HG03520 (cell line): ENCODE measurements around the gene CHAF1A.

Experiments
- ATAC-seq: cut with Tn5 transposase; IDR thresholded peaks from one replicate; pipeline ENCODE4 v1.9.1; 2021; ENCODE audit warnings: mild to moderate bottlenecking, moderate library complexity; ENCODE audit not compliant: unreplicated experiment

Gene CHAF1A

DNA sequence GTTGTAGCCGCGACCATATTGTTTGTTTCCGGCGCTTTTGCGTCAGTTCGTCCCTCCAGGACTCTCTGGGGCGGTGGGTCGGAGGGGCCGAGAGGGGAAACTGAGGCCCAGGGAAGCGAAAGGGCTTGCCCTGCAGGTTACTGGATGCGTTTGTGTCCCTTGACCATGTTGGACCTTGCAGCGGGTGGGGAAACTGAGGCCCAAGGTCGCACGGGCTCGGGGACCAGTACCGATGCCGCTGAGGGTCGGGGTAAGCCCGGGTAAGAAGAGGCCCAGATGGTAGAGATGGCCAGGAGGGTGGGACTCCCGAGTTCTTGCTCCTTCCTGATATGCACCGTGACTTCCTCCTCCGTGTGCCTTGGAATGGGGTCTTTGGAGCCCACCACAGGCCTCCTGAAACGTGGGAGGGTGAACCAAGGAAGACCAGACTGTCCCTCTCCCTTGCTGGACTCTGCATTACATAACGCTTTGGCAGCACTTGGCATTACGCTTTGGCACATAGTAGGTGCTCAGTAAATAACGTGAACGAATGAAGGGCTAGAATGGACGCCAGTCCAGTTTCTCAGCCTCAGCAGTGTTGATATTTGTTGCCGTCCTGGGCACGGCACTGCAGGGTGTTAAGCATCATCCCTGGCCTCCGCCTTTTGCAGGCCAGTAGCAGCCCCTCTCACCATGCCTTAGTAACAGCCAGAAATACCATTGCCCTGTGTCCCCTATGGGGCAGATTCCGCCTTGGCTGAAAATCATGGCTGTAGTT lies 743 bp downstream of the CHAF1A start:
- ATAC-seq = no peak

DNA sequence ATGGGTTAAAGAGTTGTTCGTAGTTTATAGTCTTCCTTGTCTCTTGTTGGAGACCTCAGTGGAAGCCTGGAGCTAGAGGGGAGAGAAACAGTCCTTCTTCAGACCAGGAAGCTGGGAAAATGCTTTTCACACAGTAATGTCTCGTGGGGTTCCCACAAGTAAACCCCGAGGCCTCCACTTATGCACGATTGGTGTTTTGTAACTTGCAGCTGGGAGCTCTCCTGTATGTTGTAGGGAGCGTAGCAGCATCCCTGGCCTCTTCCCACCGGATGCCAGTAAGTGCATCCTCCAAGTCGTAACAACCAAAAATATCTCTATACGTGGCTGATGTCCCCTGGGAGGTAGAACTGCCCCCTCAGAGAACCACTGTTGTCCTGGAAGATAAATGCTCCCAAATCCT lies 3.5 kb downstream of the CHAF1A start:
- no peak for ATAC-seq

DNA sequence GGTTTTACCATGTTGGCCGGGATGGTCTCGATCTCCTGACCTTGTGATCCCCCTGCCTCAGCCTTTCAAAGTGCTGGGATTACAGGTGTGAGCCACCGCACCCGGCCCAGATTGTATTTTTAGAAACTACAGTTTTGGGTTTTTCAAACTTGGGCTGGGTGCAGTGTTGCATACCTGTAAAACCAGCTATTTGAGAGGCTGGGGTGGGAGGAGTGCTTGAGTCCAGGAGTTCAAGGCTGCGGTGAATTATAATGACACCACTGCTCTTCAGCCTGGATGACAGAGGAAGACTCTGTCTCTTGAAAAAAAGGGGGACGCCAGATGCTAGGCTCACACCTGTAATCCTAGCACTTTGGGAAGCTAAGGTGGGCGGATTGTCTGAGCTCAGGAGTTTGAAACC lies 4.2 kb downstream of the CHAF1A start:
- no peak for ATAC-seq

DNA sequence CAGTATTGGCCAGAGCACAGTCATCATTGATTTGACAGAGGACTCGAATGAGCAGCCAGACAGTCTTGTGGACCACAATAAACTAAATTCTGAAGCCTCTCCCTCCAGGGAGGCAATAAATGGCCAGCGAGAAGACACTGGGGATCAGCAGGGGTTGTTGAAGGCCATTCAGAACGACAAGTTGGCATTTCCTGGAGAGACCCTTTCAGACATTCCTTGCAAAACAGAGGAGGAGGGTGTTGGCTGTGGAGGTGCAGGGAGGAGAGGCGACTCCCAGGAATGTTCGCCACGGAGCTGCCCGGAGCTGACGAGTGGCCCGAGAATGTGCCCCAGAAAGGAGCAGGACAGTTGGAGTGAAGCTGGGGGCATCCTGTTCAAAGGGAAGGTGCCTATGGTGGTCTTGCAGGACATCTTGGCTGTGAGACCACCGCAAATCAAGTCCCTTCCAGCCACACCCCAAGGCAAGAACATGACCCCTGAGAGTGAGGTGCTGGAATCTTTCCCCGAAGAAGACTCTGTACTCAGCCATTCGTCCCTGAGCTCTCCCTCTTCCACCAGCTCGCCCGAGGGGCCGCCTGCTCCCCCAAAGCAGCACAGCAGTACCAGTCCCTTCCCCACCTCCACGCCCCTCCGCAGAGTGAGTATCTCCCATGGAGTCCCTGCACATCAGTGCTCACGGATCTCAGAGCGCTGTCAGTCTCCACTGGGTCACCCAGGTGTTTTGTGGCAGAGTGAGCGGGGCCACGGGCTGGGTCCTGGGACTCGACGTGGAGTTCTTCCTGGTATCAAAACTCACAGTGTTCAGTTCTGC lies 6.9 kb downstream of the CHAF1A start:
- ATAC-seq = no peak

DNA sequence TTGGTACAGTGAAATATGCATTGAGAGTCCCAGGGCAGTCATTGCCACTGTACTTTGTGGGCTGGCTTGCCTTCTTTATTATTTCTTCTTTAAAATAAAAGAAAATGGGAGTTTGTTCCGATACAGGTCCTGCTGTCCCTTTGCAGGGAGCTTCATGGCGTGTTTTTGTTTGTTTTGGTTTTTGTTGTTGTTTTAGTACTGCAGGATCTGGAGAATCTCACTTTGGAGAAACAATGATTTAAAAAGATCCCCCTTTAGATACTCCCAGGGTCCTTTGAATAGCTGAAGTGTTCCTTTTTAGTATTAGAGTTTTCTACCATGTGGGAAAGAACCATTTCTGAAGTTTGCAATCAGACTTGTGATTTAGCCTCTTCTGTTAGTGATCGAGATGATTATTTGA lies 11.1 kb downstream of the CHAF1A start:
- no peak for ATAC-seq

DNA sequence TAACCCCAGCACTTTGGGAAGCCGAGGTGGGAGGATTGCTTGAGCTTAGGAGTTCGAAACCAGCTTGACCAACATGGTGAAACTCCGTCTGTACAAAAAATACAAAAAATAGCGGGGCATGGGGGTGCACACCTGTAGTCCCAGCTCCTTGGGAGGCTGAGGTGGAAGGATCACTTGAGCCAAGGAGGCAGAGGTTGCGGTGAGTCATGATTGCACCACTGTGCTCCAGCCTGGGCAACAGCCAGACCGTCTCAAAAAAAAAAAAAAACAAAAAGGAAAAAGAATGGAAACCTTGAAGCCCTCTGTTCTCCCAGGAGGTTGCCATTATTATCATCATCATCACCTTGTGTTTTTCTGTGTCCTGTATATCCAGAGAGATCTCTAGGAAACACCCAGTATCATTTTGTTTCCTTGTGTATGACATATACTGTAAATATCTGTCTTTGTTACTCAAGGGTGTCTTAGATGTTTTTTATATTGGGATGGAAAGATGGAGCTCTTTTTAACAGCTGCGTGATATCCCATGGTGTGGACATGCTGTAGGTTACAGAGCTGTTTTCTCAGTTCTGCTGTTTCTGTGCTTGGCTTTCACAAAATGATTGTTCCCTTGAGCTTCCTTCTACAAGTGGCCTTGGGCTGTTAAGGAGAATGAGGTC lies 11.8 kb downstream of the CHAF1A start:
- no peak for ATAC-seq

DNA sequence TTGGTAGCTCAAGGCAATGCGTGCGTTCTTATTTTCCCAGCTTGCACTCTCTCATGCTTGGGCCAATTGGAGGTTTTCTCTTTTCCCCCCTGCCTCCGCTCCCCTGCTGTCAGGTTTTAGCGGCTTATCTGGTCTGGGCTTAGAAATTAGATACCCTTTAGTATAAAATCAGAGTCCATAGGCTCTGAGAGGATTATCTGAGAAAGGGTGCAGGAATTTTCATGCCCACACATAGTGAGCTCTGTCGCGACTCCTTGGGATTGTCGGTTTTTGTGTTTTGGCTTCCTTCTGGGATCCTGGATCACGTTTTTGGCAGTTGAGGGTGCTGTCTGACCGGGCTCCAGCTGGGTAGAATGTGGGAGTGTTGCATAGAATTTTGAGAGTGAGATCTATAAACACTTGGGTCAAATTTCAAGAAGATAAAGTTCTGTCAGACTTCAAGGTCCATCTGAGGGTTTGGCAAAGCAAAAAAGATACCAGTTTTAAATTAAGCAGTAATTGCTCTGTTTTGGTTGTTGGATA lies 12.4 kb downstream of the CHAF1A start:
- no peak for ATAC-seq

DNA sequence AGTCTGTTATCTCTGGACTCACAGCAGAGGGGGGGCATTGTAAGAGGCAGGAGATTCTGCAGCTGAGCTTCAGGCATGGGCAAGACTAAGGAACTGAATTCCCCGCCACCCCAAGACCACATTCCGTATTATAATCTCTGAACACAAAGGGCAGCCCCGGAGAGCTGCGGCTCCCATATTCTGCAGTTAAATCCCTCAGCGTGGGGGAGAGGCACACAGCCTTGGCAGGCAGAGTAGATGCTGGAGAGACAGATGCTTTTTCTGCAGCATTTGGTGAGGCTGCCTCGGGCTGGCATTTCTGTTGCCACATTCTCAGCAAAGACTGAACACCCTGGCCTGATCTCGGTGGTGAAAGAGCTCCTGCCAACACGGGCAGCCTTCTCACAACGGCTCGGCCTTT lies 12.9 kb downstream of the CHAF1A start:
- no peak for ATAC-seq

DNA sequence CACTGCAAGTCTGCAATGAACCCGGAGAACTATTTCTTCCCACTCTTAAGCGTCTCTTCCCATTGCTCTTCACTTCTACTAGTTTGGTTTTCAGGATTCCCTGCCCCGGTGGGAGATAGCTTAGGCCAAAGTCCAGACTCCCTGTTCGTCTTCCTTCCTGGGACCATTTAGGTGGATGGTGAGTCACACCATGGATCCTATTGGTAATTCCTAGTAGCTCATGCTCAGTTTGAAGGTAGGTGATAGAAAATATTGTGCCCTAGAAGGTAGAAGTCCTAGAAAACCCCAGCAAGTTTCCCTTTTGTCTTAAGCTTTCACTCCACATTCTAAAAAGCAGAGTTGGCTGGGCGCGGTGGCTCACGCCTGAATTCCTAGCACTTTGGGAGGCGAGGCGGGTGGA lies 13.8 kb downstream of the CHAF1A start:
- ATAC-seq = no peak

DNA sequence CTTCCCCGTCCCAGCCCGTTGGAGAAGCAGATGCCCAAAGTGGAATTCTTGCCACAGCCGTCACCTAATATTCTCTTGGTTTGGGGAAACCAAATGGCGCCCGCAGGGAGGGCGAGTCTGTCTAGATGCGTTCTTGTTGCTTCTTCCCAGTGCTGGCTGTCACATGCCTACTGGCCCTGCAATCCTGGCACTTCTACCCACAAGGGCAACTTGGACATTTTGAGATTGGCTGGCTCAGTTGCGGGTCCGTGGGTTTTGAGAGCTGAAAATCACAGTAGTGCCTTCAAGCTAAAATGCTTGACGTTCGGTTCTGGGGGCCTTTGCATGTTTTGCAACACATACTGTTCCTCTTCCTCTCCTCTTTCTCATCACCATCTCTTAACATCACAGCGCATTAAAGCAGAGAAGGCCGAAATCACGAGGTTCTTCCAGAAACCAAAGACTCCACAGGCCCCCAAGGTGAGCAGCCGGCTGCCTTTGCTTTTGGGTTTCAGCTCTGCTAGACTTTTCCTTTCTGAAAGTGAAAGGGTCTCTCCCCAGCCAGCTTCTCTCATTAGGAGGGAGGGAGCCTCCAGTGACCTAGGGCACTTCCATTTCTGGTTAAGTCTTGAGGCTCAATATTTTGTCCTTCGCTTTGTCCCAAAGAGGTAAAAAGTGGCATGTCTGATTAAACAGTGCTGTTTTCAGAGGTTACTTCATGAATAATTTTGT lies 21.1 kb downstream of the CHAF1A start:
- ATAC-seq = no peak

DNA sequence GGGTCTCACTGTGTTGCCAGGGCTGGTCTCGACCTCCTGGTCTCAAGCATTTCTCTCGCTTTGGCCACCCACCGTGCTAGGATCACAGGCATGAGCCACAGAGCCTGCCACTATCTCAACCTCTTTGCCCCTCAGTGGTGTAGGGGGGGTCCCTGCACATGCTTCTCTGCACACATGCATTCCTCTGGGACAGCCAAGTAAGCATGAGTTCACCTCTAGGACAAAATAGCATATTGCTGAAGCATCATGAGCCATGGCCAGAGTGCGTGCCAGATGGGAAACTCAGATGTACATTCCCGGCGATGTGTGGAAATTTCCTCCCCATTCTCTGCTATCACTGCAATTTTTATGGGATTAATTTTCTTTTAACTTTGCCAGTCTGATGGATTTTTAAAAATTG lies 23.1 kb downstream of the CHAF1A start:
- no peak for ATAC-seq

DNA sequence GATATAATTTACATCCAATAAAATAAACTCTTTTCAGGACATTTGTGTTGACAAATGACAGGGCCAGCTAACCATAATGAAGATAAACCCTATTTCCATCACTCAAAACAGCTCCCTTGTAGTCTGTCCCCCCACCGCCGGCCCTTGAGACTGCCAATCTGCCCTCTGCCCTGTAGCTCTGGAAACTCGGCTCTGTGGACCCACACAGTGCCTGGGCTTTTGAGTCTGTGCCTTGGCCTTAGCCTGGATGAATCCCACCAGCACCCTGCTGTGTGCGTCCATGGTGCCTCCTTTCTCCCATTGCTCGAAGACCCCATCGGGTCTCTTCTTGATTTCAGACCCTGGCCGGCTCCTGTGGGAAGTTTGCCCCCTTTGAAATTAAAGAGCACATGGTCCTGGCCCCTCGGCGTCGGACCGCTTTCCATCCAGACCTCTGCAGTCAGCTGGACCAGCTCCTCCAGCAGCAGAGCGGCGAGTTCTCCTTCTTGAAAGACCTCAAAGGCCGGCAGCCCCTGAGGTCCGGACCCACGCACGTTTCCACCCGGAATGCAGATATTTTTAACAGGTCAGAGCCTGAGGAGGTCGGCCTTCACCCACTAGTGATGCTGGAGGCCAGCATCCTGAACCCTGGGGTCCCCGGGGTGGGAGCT lies 26.0 kb downstream of the CHAF1A start:
- no peak for ATAC-seq

DNA sequence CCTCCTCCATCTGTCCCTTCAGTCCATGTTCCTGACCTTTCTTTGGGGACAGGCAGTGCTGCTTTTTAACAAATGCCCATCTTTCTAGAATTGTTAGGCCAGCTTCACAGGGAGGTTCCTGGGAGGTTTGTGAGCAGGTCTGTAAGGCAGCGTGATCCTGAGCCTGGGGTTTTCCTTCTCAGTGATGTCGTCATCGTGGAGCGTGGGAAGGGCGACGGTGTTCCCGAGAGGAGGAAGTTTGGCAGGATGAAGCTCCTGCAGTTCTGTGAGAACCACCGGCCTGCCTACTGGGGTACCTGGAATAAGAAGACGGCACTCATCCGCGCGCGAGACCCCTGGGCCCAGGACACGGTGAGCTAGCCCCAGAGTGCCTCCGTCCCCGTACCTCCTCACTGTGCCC lies 26.8 kb downstream of the CHAF1A start:
- ATAC-seq = no peak

DNA sequence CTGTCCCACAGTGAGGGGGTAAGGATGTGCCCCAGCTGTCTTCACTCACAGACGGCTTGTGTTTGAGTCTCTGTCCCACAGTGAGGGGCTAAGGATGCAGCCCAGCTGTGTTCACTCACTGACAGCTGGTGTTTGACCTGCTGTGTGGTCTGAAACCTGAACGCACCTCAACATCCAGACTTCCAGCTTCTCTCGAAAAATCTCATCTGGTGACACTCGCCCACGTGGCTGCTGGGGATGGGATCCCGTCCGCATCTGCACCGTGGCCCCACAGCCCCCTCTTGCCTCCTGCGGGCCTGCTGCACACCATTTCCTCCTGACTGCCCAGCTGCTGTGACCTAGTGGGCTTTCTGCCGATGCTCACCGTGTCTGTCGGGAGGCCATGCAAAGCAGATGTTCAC lies 27.3 kb downstream of the CHAF1A start:
- ATAC-seq = no peak

DNA sequence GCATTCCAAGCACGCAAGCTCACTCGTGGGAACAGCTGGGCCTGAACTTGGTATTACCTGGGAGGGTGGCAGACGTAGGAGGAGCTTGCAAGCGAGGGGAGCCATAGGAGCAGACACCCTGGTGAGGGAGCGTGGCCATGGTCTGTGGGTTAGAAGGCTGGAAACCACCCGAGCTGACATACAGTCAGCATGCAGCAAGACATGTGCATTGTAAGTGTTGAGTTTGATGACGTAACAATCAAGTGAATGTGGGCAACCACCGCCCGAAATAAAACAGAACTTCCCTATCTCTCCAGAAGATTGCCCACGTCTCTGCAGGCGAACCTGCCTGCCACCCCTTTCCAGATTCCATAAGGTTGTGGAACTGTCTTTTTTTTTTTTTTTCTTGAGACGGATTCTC lies 28.3 kb downstream of the CHAF1A start:
- ATAC-seq = no peak

DNA sequence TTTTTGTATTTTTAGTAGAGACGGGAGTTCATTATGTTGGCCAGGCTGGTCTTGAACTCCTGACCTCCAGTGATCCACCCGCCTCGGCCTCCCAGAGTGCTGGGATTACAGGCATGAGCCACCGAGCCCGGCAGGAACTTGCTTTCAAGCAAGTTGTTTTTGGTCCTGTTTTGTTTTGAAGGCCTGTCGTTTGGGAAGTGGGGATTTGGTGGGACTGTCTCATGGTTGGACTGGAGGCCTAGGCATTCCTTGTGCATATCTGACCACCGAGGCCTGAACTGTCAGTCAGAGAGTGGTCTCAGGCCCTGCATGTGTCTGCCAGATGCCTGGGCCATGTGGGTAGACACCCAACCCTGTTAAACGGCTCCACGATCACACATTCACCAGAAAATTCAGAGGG lies 28.9 kb downstream of the CHAF1A start:
- ATAC-seq = no peak

DNA sequence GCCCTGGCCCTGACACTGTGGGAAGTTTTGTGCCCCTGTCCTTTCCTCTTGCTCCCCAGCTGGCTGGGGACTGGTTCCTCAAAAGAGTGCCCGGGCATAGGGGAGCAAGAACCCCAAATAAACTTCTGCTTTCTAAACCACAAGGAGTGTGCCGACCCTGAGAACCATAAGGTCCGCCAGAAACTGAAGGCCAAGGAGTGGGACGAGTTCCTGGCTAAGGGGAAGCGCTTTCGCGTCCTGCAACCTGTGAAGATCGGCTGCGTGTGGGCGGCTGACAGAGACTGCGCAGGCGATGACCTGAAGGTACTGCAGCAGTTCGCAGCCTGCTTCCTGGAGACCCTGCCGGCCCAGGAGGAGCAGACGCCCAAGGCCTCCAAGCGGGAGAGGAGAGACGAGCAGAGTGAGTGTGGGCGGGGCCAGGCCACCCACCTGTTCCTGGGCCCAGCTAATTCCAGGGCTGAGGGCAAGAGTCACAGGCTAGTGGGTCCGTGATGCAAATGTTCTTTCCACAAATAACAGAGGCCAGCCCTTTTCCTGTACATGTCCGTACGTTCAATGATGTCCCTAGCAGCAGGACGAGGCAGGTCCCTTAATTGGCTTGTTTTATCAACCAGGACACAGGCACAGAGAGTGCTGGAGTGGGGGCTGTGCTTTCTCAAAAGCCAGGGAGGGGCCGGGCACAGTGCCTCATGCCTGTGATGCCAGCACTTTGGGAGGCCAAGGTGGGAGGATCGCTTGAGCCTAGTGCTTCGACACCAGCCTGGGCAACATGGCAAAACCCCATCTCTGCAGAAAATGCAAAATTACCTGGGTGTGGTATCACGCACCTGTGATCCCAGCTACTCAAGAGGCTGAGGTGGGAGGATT lies 29.6 kb downstream of the CHAF1A start:
- no peak for ATAC-seq

DNA sequence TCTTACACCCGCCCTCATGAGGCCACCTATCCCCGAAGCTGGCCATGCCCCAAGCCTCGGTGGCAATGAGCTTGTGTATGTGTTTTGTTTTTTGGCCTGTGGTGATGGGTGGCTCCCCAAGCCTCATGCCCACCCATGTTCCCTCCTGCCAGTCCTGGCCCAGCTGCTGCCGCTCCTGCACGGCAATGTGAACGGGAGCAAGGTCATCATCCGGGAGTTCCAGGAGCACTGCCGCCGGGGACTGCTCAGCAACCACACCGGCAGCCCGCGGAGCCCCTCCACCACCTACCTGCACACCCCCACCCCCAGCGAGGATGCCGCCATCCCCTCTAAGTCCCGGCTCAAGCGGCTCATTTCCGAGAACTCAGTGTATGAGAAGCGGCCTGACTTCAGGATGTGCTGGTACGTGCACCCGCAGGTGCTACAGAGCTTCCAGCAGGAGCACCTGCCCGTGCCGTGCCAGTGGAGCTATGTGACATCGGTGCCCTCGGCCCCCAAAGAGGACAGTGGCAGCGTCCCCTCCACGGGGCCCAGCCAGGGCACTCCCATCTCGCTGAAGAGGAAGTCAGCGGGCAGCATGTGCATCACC lies 30.6 kb downstream of the CHAF1A start:
- no peak for ATAC-seq

DNA sequence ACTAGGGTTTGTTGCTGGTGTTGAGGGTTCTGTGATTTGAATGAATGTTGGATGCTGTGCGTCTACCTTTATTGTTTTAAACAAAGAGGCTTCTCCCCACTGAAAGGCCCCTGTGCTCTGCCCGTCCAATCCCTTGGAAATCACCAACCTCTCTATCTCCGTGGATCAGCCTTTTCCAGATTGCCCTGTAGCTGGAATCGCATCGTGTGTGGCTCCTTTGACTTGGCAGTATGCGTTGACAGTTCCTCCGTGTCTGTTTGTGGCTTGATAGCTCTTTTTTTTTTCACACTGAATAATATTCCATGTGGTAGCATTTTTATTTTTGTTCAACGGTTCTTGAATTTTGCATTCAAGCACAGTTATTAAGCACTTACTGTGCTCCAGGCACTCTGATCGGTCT lies 32.0 kb downstream of the CHAF1A start:
- no peak for ATAC-seq
